ENCODE data around the gene DFFB.

Gene DFFB

DNA sequence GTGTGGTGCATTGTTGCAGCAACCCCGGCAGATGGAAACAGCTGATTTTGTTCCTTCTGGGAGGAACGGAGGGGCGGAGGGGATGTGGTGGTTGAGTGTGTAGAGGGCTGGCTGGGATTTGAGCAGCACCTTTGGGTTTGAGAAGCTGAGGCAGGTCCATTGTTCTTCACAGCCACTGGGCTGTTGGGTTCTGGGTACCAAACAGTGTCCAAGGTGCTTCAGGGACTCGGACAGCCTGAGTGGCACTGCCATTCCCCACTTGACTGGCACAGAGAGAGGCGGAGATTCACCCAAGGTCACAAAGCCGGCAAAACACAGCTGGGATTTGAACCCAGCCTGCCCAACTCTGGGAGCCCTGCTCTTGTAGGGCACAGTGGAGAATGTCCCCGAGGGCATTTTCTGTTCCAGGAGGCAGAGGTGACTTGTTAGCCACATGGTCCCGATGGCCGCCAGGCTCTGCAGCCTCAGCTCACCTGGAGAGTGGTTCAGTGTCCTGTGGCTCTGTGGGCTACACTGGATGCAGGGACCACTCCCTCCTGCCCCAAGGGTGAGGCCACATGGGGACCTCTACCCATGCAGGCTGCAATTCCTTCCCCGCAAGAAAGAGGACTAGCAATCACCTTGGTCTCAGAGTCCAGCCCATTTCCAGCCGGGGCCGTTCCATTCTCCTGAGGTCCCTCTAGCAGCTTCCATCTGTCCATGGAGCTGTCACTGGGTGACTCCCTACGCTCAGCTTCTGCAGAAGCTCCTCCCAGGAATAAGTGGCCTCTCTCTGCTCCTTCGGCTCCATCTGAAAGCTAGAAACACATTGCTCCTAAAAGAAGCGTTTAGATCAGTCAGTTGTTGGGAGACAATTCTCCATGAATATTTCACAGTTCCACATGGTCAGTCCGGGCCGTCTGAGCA is 74.0 kb downstream of the DFFB start:
- DNase-seq: no peak

DNA sequence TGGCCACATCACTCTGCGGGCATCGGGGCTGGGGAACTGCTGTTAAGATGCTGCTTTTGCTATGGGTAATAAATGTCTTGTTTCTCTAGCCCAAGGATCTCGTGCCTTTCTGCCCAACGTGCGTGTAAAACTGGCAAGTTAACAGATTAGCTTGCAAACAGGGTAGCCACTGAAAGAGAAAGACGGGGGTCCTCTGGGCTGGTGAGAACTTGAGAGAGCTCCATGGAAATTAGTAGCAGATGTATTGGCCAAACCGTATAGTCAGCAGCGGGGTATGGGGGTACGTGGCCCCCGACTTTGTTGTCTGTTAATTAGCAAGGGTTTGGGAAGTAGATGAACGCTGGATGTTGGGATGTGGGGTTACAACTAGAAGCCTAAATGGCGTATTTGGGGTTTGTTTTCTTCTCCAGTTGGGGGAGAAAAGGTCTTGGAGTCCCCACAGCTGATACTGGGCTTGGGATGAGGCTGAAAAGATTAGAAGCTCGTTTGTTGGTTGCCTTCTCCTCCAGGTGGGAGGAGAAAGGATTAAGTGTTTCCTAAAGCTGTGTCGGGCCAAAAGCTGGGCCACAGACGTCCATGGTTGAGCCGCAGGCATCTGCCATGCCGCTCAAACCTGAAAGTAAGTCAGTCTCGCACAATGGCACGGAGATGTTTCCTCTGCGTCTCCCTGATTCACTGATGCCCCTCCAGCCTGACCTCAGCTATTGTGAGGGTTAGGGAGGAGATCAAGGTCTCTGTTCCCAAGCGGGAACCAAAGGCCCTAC is 75.1 kb downstream of the DFFB start:
- DNase-seq: no peak
